ENCODE results near the gene RARRES1. TPM values are rescaled to one million over a fixed set of nuclear protein-coding genes. Genes with fewer than 3 reads are reported as not detected.
A peak's percentile ranks its signal among the peaks of the same experiment; 100 is the strongest.

The RARRES1 gene, protein sequence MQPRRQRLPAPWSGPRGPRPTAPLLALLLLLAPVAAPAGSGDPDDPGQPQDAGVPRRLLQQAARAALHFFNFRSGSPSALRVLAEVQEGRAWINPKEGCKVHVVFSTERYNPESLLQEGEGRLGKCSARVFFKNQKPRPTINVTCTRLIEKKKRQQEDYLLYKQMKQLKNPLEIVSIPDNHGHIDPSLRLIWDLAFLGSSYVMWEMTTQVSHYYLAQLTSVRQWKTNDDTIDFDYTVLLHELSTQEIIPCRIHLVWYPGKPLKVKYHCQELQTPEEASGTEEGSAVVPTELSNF
- total RNA-seq, result under 1 TPM; 0.24 to 0.31 TPM
- polyA plus RNA-seq (ENCODE audit: insufficient read depth, low read depth, low replicate concordance), result 9.7 TPM
- long read RNA-seq, donor 1, transcript RARRES1-201 (6 exons, 1,952 nt), result major isoform, 15 of 23 reads
- long read RNA-seq, donor 1, partial matches to known transcripts, result 8 of 23 reads
- long read RNA-seq, donor 1, other reads (novel, unspliced or antisense), result 0 of 23 reads
- long read RNA-seq, donor 2, partial matches to known transcripts, result 0 of 4 reads
- long read RNA-seq, donor 2, other reads (novel, unspliced or antisense), result 0 of 4 reads

DNA sequence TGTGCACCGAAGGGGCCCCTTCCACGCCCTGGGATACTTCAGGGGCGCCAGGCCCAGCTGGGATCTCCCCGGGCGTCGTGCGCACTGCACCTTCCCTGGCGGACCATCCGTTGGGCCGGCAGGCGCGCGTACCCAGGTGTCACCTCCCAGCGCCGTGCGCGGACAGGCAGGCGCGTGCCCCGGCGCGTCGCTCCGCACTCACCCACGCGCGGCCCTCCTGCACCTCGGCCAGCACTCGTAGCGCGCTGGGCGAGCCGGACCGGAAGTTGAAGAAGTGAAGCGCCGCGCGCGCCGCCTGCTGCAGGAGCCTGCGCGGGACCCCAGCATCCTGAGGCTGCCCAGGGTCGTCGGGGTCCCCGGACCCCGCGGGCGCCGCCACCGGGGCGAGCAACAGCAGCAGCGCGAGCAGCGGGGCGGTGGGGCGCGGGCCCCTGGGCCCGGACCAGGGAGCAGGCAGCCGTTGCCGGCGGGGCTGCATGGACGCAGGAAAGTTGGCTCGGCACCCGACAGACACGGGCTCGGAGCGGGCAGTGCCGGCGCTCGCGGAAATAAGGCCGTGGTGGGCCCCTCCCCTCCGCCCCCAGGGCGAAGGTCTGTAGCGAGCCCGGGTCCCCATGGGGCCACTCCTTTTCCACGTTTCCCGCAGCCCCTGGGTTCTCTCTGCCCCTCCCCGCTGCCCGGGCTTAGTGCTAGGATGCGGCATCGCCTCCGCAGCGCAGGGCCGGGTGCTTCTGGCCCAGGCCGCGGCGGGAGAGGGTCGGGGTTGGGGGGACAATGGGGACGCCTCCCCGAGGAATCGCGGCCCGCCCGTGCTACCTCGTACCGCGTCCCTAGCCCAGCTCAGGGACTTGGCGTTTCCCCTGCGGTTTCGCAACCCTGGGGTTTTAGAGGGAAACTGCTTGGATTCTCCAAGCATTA lies at the start of gene RARRES1:
Gene RARRES1 (minus strand): TSS at position 520 of the 918 bp plus-strand sequence. CDS start 42 bp downstream, at position 478.
- Histone ChIP-seq H3K27me3 (no peaks in the 10 kb centered on the region), H3K36me3 (ENCODE audit: low read depth, missing control alignments) (no peaks in the 10 kb centered on the region), H3K27ac (no peak within 1 kb of the TSS), H3K4me1 (peaks cover 3% of the 10 kb centered on the region), H3K4me3 (peak within 1 kb of the TSS; percentile 63 to 69), H3K9me3 (no peaks in the 10 kb centered on the region)
- intact Hi-C loops (cut with DNase I; ENCODE audit: low total_unique reads), result no loop called here
- peak; percentile 82 for DNase-seq
- 2 to 4% methylated on average over 33 to 67 of the region's 101 CpGs for WGBS, 2 donors
- TF ChIP-seq POLR2A (IDR thresholded peaks at IDR 0.05) (no peak), CTCF (IDR thresholded peaks at IDR 0.05) (no peak)

DNA sequence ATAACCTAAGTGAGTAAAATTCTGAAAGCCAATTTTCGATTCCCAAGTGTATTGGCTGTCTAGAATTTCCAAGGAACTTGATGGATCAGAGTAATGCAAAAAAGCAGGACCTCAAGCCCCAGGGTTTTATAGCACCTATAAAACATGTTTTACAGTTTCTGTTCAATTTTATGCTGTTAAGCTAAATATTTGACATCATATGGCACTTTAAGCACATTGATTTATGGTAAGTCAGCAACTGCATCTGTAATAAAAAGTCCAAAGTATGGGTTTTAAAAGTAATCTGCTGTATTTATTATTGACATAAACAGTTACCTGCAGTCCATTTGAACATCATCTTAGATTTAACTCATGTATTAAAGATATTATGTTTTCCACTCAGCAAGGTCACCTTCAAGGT lies 49.6 kb upstream of the RARRES1 start:
- no peak for DNase-seq
- no peaks in the 10 kb centered on the region for H3K36me3 ChIP-seq (ENCODE audit: low read depth, missing control alignments)
- TF ChIP-seq POLR2A (IDR thresholded peaks at IDR 0.05), result no peak
- TF ChIP-seq CTCF (IDR thresholded peaks at IDR 0.05), result no peak
- H3K27ac ChIP-seq, result no peak overlapping the region
- peaks cover 1% of the 10 kb centered on the region for H3K4me1 ChIP-seq
- no peak overlapping the region for H3K4me3 ChIP-seq
- no peaks in the 10 kb centered on the region for H3K9me3 ChIP-seq
- H3K27me3 ChIP-seq, result no peaks in the 10 kb centered on the region
- WGBS, 2 donors, result 86 to 92% methylated on average over 1 of the region's 1 CpG
- intact Hi-C loops (cut with DNase I; ENCODE audit: low total_unique reads), result no loop called here

GRCh38 chr3:158781191-158781590 lies 48.9 kb upstream of the RARRES1 start:
- Histone ChIP-seq H3K27me3 (no peaks in the 10 kb centered on the region), H3K27ac (no peak overlapping the region), H3K4me1 (peaks cover 4% of the 10 kb centered on the region), H3K4me3 (no peak overlapping the region), H3K9me3 (no peaks in the 10 kb centered on the region), H3K36me3 (ENCODE audit: low read depth, missing control alignments) (no peaks in the 10 kb centered on the region)
- DNase-seq, result no peak
- intact Hi-C loops (cut with DNase I; ENCODE audit: low total_unique reads), result no loop called here
- 90 to 94% methylated on average over 2 of the region's 2 CpGs for WGBS, 2 donors
- no peak for TF ChIP-seq POLR2A (IDR thresholded peaks at IDR 0.05)
- TF ChIP-seq CTCF (IDR thresholded peaks at IDR 0.05), result no peak

DNA sequence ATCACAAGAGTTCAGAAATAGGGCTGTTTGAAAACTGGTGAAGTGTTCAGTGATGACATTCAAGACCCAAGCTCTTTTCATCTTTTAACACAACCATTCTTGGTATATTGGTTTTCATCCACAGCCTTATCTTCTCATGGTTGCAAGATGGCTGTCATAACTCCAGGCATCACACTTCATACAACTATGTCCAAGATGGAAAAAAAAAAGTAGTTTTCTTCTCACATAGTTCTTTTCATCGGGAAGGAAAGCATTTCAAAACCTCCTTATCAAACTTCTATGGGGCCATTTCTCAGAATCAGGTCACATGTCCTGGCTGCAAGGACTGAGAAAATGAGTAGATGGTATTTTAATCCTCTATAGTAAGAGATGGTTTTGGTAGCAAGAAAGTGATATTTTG lies 48.5 kb upstream of the RARRES1 start:
- WGBS, 2 donors, result 75 to 76% methylated on average over 1 of the region's 1 CpG
- intact Hi-C loops (cut with DNase I; ENCODE audit: low total_unique reads), result no loop called here
- H3K4me1 ChIP-seq, result peaks cover 7% of the 10 kb centered on the region
- H3K27ac ChIP-seq, result no peak overlapping the region
- TF ChIP-seq POLR2A (IDR thresholded peaks at IDR 0.05) (no peak), CTCF (IDR thresholded peaks at IDR 0.05) (no peak)
- H3K27me3 ChIP-seq, result no peaks in the 10 kb centered on the region
- H3K36me3 ChIP-seq (ENCODE audit: low read depth, missing control alignments), result no peaks in the 10 kb centered on the region
- no peak overlapping the region for H3K4me3 ChIP-seq
- no peaks in the 10 kb centered on the region for H3K9me3 ChIP-seq
- DNase-seq, result no peak

Measured in testis (tissue), 5 donors.